GM23248 (cell line): ENCODE results near the gene TPST1.

Source experiments
- EZH2 ChIP-seq: fragments of 200-600 bp; sonication (generic); IDR thresholded peaks from 2 replicates; pipeline ENCODE4 v1.6.1; 2018; ENCODE audit warnings: antibody characterized with exemption, mild to moderate bottlenecking; ENCODE audit not compliant: insufficient read depth, poor library complexity, severe bottlenecking
- EZH2phosphoT487 ChIP-seq: fragments of 200-600 bp; sonication (generic); IDR thresholded peaks from 2 replicates; pipeline ENCODE4 v1.6.1; 2018; ENCODE audit warnings: antibody characterized with exemption, moderate library complexity, mild to moderate bottlenecking, low read depth; ENCODE audit not compliant: insufficient read depth

GRCh38 chr7:66376264-66376945, 171.3 kb downstream of the TPST1 start:
- no peak for TF ChIP-seq EZH2
- TF ChIP-seq EZH2phosphoT487, result no peak
